Keratinocyte (primary cell): ENCODE results near the gene EYA3.

ENCODE experiments used
- EZH2 ChIP-seq: IDR thresholded peaks from one replicate; pipeline ENCODE4 v1.6.1; 2012; ENCODE audit warnings: inconsistent platforms, mild to moderate bottlenecking, low read length, moderate library complexity
- TF ChIP-seq, protein P1 (sequence below), 3 experiments: IDR thresholded peaks in 1 of 3; conservative IDR thresholded peaks in 1 of 3; optimal IDR thresholded peaks in 1 of 3; 2 replicates in 2 of 3; 3 replicates in 1 of 3; pipeline versions ENCODE3 to v1.5.1; 2011; ENCODE audit warnings: low read length in 3 of 3, mild to moderate bottlenecking in 3 of 3, moderate library complexity in 2 of 3, control low read depth in 1 of 3, inconsistent platforms in 1 of 3; ENCODE audit not compliant: insufficient read depth in 2 of 3; ENCODE audit errors: extremely low read depth in 1 of 3

DNA sequence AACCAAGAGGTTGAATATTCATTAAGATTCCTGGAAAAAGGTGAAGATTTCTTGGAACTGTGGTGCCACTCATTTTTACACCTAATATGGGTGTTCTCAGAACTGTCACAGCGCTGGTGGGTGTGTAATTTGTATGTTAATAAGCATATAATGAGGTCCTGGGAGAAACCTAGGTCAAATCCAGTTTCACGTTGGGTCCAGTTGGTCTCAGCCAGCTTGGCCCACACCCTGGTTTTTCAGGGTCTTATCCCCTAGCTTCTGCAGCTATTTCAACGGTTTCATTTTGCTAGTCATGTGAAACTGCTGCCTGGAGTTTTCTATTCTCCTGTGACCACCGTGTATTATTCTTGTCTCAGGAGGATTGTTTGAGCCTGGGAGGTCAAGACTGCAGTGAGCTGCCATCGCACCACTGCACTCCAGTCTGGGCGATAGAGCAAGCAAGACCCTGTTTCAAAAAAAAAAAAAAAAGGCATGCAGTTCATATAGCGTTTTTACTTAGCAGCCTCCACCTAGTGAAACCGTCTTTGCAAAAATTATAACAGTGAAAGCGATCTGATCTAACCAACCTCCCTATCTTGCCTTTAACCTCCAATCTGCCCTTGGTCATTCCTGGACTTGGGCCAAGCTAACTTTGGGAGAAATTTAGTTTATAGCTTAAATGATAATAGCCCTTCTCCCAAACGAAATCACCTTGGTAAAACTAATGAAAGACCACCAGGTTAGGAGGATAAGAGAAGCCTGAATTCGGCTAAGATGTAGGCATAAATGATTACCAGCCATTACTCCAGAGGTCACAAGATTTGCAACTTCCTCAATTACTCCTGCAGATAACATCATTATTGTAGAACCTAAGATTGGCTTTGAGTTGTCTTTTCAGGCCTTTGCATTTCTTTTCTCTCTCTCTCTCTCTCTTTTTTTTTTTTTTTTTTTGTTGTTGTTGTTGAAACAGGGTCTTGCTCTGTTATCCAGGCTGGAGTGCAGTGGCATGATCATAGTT lies 44.1 kb upstream of the EYA3 start:
- TF ChIP-seq EZH2, result no peak
- TF ChIP-seq, protein P1, sequence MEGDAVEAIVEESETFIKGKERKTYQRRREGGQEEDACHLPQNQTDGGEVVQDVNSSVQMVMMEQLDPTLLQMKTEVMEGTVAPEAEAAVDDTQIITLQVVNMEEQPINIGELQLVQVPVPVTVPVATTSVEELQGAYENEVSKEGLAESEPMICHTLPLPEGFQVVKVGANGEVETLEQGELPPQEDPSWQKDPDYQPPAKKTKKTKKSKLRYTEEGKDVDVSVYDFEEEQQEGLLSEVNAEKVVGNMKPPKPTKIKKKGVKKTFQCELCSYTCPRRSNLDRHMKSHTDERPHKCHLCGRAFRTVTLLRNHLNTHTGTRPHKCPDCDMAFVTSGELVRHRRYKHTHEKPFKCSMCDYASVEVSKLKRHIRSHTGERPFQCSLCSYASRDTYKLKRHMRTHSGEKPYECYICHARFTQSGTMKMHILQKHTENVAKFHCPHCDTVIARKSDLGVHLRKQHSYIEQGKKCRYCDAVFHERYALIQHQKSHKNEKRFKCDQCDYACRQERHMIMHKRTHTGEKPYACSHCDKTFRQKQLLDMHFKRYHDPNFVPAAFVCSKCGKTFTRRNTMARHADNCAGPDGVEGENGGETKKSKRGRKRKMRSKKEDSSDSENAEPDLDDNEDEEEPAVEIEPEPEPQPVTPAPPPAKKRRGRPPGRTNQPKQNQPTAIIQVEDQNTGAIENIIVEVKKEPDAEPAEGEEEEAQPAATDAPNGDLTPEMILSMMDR (optimal IDR thresholded peaks at IDR 0.05 in 1 of 3, IDR thresholded peaks at IDR 0.05 in 1 of 3, conservative IDR thresholded peaks at IDR 0.05 in 1 of 3; ENCODE audit: extremely low read depth in 1 of 3, insufficient read depth in 2 of 3, low read length in 3 of 3), result no peak
